Adrenal gland (tissue), 12 donors: ENCODE measurements around the gene ZNF765. TPM values are rescaled to one million over a fixed set of nuclear protein-coding genes. Genes with fewer than 3 reads are reported as not detected.
A peak's percentile ranks its signal among the peaks of the same experiment; 100 is the strongest.

Experiments used
- DNase-seq, 7 donors: peaks; one replicate each; pipeline ENCODE4 v3.0.0-alpha.2; 2019 to 2020
- H3K27ac ChIP-seq, 5 donors: fragments of 200-600 bp; sonication (generic) in 4 of 5; 1 replicate in 3 of 5; 2 replicates in 2 of 5; pipeline versions ENCODE4 v1.5.1 to v1.8.0; 2016 to 2020; ENCODE audit warnings: mild to moderate bottlenecking in 1 of 5
- H3K27me3 ChIP-seq: fragments of 200-600 bp; 2 replicates; pipeline ENCODE4 v1.8.0; 2021
- H3K36me3 ChIP-seq, 2 donors: fragments of 200-600 bp; replicated peaks in 1 of 2; 1 replicate in 1 of 2; 2 replicates in 1 of 2; pipeline versions ENCODE4 v1.5.1 to v1.8.0; 2018 to 2022
- H3K4me1 ChIP-seq, 2 donors: fragments of 200-600 bp; replicated peaks in 1 of 2; 1 replicate in 1 of 2; 2 replicates in 1 of 2; pipeline versions ENCODE4 v1.5.1 to v1.8.0; 2018 to 2021
- H3K4me3 ChIP-seq, 4 donors: fragments of 200-600 bp; sonication (generic) in 3 of 4; one replicate each; pipeline ENCODE4 v1.5.1; 2016 to 2018
- H3K9me3 ChIP-seq, 3 donors: fragments of 200-600 bp; sonication (generic) in 1 of 3; replicated peaks in 1 of 3; 1 replicate in 2 of 3; 2 replicates in 1 of 3; pipeline versions ENCODE4 v1.5.1 to v1.8.0; 2016 to 2021
- POLR2A ChIP-seq, 2 donors: fragments of 450-650 bp; IDR thresholded peaks; one replicate each; pipeline ENCODE4 v1.6.1; 2017; ENCODE audit warnings: antibody characterized with exemption in 2 of 2, mild to moderate bottlenecking in 2 of 2, moderate library complexity in 1 of 2
- WGBS, 4 donors: extraction: QIAGEN DNeasy Blood & Tissue Kit in 2 of 4; methylation state at CpG; one replicate each; pipeline versions ENCODE4 v1.1.5 to v1.1.7; 2013 to 2017; 5-methylcytosine and 5-hydroxymethylcytosine counted together
- intact Hi-C, 2 donors: fragments of 100-400 bp; cut with DNase I; formaldehyde crosslinking; loops; one replicate each; pipeline versions ENCODE4 v1.14.1 to v1.15.0; 2022 to 2023
- polyA plus RNA-seq, 3 donors: library from polyadenylated mRNA; stranded (reverse); fragments of 200-250 nt in 2 of 3; fragments of 350-450 nt in 1 of 3; fragmentation: Illumina TruSeq in 1 of 3; extraction: RNeasy Lipid Tissue Mini Kit (QIAGEN cat#74804) in 1 of 3; gene quantifications; one replicate each; pipeline ENCODE4 v1.2.3, GENCODE V29; 2013 to 2014
- total RNA-seq, 9 donors: library from RNA; depleted of rRNA in 4 of 9; stranded (reverse); fragments of >200 nt in 4 of 9; fragments of 120-200 nt in 1 of 9; fragmentation: NEBNext Ultra II Directional in 1 of 9; extraction: Animal tissue kit (Norgen Biotek cat#: 25700) in 1 of 9; gene quantifications; one replicate each; pipeline versions ENCODE4 v1.1.0 to v1.2.4, GENCODE V29; 2013 to 2023
- TF ChIP-seq, protein P1 (sequence below), 6 experiments: fragments of 450-650 bp in 4 of 6; fragments of 200-600 bp in 2 of 6; sonication (generic) in 1 of 6; IDR thresholded peaks; 1 replicate in 5 of 6; 2 replicates in 1 of 6; pipeline versions ENCODE4 v1.5.1 to v1.8.0; 2016 to 2021; ENCODE audit warnings: antibody characterized with exemption in 6 of 6, mild to moderate bottlenecking in 2 of 6, moderate library complexity in 1 of 6
- donor health status: healthy with polysubstance abuse.
- donor health status: Bipolar disorder and iron deficiency.
- donor health status: DM: yes; HTN: yes; CAD: no.
- donor health status: DM: no; HTN: no; CAD: no.
- donor health status: DM: no; HTN: no; CAD: no.
- donor health status: DM: yes; HTN: yes; CAD: no.

The ZNF765 gene
- total and polyA plus RNA-seq, 12 donors, result 4.3 to 24.0 (median 14.5) TPM

DNA sequence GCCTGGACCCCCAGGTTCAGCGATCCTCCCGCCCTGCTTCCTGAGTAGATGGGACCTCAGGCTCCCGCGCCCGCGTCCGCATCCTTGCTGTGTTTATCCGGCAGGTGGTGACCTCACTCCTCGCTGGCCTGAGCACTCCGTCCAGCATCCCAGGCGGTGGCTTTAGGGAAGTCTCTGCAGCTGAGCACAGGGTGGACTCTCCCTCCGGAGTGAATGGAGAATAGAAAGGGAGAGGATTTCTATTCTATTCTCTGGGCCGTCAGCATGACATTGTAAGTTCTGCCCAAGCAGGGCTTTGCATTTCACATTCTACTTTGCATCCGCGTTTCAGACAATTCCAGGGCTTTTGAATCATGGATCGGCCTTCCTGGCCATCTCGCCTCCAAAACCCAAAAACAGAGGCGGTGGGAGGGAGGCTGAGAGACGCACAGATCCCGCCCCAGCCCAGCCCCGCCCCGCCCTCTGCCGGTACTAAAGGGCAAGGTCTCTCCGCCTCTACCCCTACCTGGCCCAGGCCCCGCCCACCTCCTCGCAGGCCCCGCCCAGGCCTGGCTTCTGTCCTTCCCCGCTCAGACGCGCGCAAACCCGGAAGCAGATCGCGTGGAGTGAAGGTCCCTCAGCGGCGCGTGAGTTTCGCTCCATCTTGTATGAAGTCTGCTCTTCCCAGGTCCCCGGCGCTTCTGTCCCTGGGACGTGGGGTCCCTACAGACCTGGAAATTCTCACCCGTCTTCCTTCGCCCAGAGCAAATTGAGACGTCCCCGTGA is 29.6 kb upstream of the ZNF765 start, which contains the start of gene ZNF525:
ZNF525 (plus strand) TSS at position 572 of the 765 bp plus-strand sequence. CDS start 6,577 bp downstream, outside the sequence.
- WGBS, 4 donors, result 0 to 1% (median 0%) methylated on average over 30 to 45 of the region's 45 CpGs
- Histone ChIP-seq H3K27ac (peak within 1 kb of the TSS; percentile 6 to 84 (median 69)), H3K4me1 (peaks cover 5 to 8% of the 10 kb centered on the region in 2 donors), H3K36me3 (no peaks in the 10 kb centered on the region), H3K4me3 (peak within 1 kb of the TSS in 3 of 4 donors; percentile 62 to 82 (median 78)), H3K9me3 (no peaks in the 10 kb centered on the region), H3K27me3 (no peaks in the 10 kb centered on the region)
- TF ChIP-seq, protein P1, sequence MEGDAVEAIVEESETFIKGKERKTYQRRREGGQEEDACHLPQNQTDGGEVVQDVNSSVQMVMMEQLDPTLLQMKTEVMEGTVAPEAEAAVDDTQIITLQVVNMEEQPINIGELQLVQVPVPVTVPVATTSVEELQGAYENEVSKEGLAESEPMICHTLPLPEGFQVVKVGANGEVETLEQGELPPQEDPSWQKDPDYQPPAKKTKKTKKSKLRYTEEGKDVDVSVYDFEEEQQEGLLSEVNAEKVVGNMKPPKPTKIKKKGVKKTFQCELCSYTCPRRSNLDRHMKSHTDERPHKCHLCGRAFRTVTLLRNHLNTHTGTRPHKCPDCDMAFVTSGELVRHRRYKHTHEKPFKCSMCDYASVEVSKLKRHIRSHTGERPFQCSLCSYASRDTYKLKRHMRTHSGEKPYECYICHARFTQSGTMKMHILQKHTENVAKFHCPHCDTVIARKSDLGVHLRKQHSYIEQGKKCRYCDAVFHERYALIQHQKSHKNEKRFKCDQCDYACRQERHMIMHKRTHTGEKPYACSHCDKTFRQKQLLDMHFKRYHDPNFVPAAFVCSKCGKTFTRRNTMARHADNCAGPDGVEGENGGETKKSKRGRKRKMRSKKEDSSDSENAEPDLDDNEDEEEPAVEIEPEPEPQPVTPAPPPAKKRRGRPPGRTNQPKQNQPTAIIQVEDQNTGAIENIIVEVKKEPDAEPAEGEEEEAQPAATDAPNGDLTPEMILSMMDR (IDR thresholded peaks at IDR 0.05), result peak in 4 of 6 experiments; percentile 14 to 43 (median 27)
- peak in 1 of 2 donors; percentile 47 for TF ChIP-seq POLR2A (IDR thresholded peaks at IDR 0.05)
- intact Hi-C loops, result loop anchor here in 1 of 2 donors (10.0 kb wide), 1 partner anchor 171 kb away; the partner anchor contains the start of gene ZNF665
- peak; percentile 89 to 95 (median 93) for DNase-seq

- intact Hi-C loops, result loop anchor here in 1 of 2 donors (10.0 kb wide), 1 partner anchor 171 kb away; the partner anchor contains the start of gene ZNF665
- no peaks in the 10 kb centered on the region for H3K27me3 ChIP-seq
- peak overlapping the region in 4 of 5 donors; percentile 6 to 84 (median 73) for H3K27ac ChIP-seq
- TF ChIP-seq, protein P1 (IDR thresholded peaks at IDR 0.05), result no peak
- TF ChIP-seq POLR2A (IDR thresholded peaks at IDR 0.05), result no peak
- H3K36me3 ChIP-seq, result no peaks in the 10 kb centered on the region
- H3K9me3 ChIP-seq, result no peaks in the 10 kb centered on the region
- 0 to 1% (median 0%) methylated on average over 21 to 32 of the region's 32 CpGs for WGBS, 4 donors
- H3K4me3 ChIP-seq, result peak overlapping the region in 3 of 4 donors; percentile 62 to 82 (median 78)
- peaks cover 5 to 8% of the 10 kb centered on the region in 2 donors for H3K4me1 ChIP-seq
- peak in 3 of 7 donors; percentile 28 to 45 (median 30) for DNase-seq
Measured at GRCh38 chr19:53365899-53366493, 29.0 kb upstream of the ZNF765 start.

DNA sequence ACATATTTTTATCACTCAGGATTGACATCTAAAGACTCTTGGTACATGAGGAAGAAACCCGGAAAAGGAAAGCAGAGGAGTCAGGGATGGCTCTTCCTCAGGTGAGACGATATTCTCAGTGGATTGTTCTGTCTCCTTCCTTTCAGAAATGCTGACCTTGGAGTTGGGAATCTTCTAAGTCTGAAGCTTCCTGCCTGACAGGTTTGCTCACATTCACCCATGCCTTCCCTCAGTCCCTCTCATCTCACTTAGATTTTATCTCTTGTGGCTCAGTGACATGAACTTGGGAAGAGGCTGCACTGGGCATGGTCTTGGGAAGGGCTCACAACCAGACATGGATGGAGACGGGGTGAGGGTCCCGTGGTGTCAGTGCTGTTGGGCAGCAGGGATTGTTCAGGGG is 22.8 kb upstream of the ZNF765 start:
- no peak overlapping the region for H3K27ac ChIP-seq
- H3K9me3 ChIP-seq, result no peaks in the 10 kb centered on the region
- no peak overlapping the region for H3K4me3 ChIP-seq
- intact Hi-C loops, result no loop called here
- TF ChIP-seq, protein P1 (IDR thresholded peaks at IDR 0.05), result no peak
- TF ChIP-seq POLR2A (IDR thresholded peaks at IDR 0.05), result no peak
- no peak for DNase-seq
- no peaks in the 10 kb centered on the region for H3K4me1 ChIP-seq
- peaks cover 0 to 4% of the 10 kb centered on the region in 2 donors for H3K36me3 ChIP-seq
- WGBS, 4 donors, result 92 to 94% (median 93%) methylated on average over 4 of the region's 4 CpGs
- H3K27me3 ChIP-seq, result no peaks in the 10 kb centered on the region

GRCh38 chr19:53374288-53374687 is 20.7 kb upstream of the ZNF765 start:
- TF ChIP-seq POLR2A (IDR thresholded peaks at IDR 0.05), result no peak
- TF ChIP-seq, protein P1 (IDR thresholded peaks at IDR 0.05), result no peak
- no peak for DNase-seq
- Histone ChIP-seq H3K9me3 (no peaks in the 10 kb centered on the region), H3K27me3 (no peaks in the 10 kb centered on the region), H3K36me3 (peaks cover 0 to 12% of the 10 kb centered on the region in 2 donors), H3K27ac (no peak overlapping the region), H3K4me3 (no peak overlapping the region), H3K4me1 (no peaks in the 10 kb centered on the region)
- WGBS, 4 donors, result 58 to 79% (median 69%) methylated on average over 3 of the region's 3 CpGs
- intact Hi-C loops, result no loop called here
